Prostate gland (tissue), 2 donors: ENCODE data around the gene TBCK. TPM values are rescaled to one million over a fixed set of nuclear protein-coding genes. Genes with fewer than 3 reads are reported as not detected.

ENCODE experiments used
- DNase-seq: peaks from one replicate; pipeline ENCODE4 v3.0.0-alpha.2; 2019; ENCODE audit warnings: low spot score
- H3K27ac ChIP-seq, 2 donors: fragments of 200-600 bp; sonication (generic); 2 replicates each; pipeline ENCODE4 v1.5.1; 2017 to 2019
- H3K27me3 ChIP-seq: fragments of 200-600 bp; sonication (generic); replicated peaks from 2 replicates; pipeline ENCODE4 v1.5.1; 2019; ENCODE audit not compliant: insufficient read depth
- H3K36me3 ChIP-seq, 2 donors: fragments of 200-600 bp; sonication (generic); 1 replicate in 1 of 2; 2 replicates in 1 of 2; pipeline versions ENCODE4 v1.5.1 to v1.8.1; 2017 to 2019
- H3K4me1 ChIP-seq: fragments of 200-600 bp; sonication (generic); replicated peaks from 2 replicates; pipeline ENCODE4 v1.5.1; 2019
- H3K4me3 ChIP-seq, 2 donors: fragments of 200-600 bp; sonication (generic); 2 replicates each; pipeline ENCODE4 v1.5.1; 2017 to 2019
- H3K9me3 ChIP-seq: fragments of 200-600 bp; sonication (generic); 2 replicates; pipeline ENCODE4 v1.5.1; 2017
- POLR2A ChIP-seq: fragments of 450-650 bp; IDR thresholded peaks from one replicate; pipeline ENCODE4 v1.6.1; 2016; ENCODE audit warnings: antibody characterized with exemption, mild to moderate bottlenecking
- POLR2AphosphoS5 ChIP-seq: sonication (generic); formaldehyde crosslinking; IDR thresholded peaks from one replicate; pipeline ENCODE4 v1.6.1; 2017; ENCODE audit warnings: antibody characterized with exemption
- WGBS: methylation state at CpG from one replicate; pipeline ENCODE4 v1.1.5; 2018; 5-methylcytosine and 5-hydroxymethylcytosine counted together
- intact Hi-C: fragments of 100-400 bp; cut with DNase I; formaldehyde crosslinking; loops from one replicate; pipeline ENCODE4 v1.14.2; 2022
- total RNA-seq, 2 donors: library from RNA; depleted of rRNA; stranded (reverse); fragments of >200 nt; gene quantifications; one replicate each; pipeline ENCODE4 v1.1.0, GENCODE V29; 2016
- TF ChIP-seq, protein P1 (sequence below), 4 experiments: fragments of 200-600 bp in 2 of 4; fragments of 450-650 bp in 2 of 4; sonication (generic) in 2 of 4; IDR thresholded peaks; 1 replicate in 3 of 4; 2 replicates in 1 of 4; pipeline ENCODE4 v1.5.1; 2016 to 2019; ENCODE audit warnings: antibody characterized with exemption in 4 of 4, mild to moderate bottlenecking in 2 of 4, moderate library complexity in 2 of 4

The TBCK gene
- total RNA-seq, 2 donors from 2014 or later, result 29.8 to 32.3 TPM

DNA sequence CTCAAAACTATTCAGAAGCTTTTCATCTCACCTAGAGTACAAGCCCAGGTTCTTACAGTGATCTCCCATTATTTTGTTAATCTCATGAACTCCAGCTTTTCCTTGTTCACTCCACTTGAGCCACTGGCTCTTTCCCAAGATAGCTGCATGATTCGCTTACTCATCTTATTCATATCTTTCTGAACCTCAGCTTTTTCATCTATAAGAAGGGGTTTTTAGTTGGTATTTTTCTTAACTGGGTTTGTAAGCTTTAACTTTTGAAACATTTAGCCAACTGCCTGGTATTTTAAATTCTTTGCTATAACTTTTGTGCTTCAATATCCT is 28.6 kb upstream of the TBCK start:
- Histone ChIP-seq H3K9me3 (no peaks in the 10 kb centered on the region), H3K36me3 (no peaks in the 10 kb centered on the region), H3K4me1 (no peaks in the 10 kb centered on the region), H3K4me3 (no peak overlapping the region), H3K27me3 (no peaks in the 10 kb centered on the region), H3K27ac (no peak overlapping the region)
- DNase-seq, result no peak
- 92% methylated on average over 1 of the region's 1 CpG for WGBS
- intact Hi-C loops, result no loop called here
- TF ChIP-seq, protein P1, sequence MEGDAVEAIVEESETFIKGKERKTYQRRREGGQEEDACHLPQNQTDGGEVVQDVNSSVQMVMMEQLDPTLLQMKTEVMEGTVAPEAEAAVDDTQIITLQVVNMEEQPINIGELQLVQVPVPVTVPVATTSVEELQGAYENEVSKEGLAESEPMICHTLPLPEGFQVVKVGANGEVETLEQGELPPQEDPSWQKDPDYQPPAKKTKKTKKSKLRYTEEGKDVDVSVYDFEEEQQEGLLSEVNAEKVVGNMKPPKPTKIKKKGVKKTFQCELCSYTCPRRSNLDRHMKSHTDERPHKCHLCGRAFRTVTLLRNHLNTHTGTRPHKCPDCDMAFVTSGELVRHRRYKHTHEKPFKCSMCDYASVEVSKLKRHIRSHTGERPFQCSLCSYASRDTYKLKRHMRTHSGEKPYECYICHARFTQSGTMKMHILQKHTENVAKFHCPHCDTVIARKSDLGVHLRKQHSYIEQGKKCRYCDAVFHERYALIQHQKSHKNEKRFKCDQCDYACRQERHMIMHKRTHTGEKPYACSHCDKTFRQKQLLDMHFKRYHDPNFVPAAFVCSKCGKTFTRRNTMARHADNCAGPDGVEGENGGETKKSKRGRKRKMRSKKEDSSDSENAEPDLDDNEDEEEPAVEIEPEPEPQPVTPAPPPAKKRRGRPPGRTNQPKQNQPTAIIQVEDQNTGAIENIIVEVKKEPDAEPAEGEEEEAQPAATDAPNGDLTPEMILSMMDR (IDR thresholded peaks at IDR 0.05), result no peak
- TF ChIP-seq POLR2A (no peak), POLR2AphosphoS5 (no peak)

DNA sequence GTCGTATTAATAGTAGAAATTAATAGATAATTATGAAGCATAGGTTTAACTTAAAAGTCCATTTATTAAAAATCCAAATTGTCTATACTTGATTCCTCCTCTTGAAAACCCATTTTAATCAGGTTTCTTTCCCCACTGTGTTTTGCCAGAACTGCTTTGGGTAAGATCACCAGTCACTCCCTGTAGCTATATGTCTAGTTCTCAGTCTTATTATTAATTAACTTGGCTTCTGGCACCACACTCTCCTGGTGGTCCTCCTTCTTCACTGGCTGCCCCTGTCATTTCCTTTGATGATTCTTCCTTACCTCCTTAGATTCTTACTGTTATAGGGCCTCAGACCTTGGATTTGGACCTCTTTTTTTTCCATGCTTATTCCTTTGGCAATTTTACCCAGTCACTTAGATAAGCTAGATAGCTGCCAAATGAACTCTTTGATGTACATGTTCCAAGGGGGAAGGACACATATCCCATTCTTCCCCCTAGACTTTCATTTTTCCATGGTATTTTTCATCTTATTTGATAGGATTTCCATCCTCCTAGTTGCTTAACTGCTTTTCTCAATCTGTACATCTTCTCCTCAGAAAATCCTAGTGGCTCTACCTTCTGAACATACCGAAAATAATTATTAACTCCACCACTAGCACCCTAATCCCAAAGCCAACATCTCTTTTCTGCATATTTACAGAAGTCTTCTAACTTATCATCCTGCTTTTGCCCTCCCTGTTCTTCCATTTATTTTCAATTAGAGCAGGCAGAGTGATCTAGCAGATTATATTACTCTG is 28.0 kb upstream of the TBCK start:
- 97% methylated on average over 2 of the region's 2 CpGs for WGBS
- no peaks in the 10 kb centered on the region for H3K27me3 ChIP-seq
- H3K36me3 ChIP-seq, result no peaks in the 10 kb centered on the region
- TF ChIP-seq POLR2AphosphoS5 (no peak), POLR2A (no peak)
- TF ChIP-seq, protein P1 (IDR thresholded peaks at IDR 0.05), result no peak
- no peaks in the 10 kb centered on the region for H3K9me3 ChIP-seq
- no peaks in the 10 kb centered on the region for H3K4me1 ChIP-seq
- no peak for DNase-seq
- no peak overlapping the region for H3K4me3 ChIP-seq
- H3K27ac ChIP-seq, result no peak overlapping the region
- intact Hi-C loops, result no loop called here

DNA sequence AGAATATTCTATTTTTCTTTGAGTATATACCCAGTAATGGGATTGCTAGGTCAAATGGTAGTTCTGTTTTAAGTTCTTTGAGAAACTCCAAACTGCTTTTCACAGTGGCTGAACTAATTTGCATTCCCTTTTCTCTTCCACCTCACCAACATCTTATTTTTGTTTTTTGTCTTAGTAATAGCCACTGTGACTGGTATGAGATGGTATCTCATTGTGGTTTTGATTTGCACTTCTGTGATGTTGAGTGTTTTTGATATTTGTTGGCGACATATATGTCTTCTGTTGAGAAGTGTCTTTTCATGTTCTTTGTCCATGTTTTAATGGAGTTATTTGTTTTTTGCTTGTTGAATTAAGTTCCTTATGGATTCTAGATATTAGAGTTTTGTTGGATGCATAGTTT is 24.8 kb upstream of the TBCK start:
- Histone ChIP-seq H3K27me3 (no peaks in the 10 kb centered on the region), H3K9me3 (no peaks in the 10 kb centered on the region), H3K4me3 (no peak overlapping the region), H3K27ac (no peak overlapping the region), H3K4me1 (no peaks in the 10 kb centered on the region), H3K36me3 (peaks cover 0 to 7% of the 10 kb centered on the region in 2 donors)
- TF ChIP-seq POLR2AphosphoS5 (no peak), POLR2A (no peak)
- TF ChIP-seq, protein P1 (IDR thresholded peaks at IDR 0.05), result no peak
- WGBS, result 95% methylated on average over 1 of the region's 1 CpG
- no peak for DNase-seq
- intact Hi-C loops, result no loop called here

DNA sequence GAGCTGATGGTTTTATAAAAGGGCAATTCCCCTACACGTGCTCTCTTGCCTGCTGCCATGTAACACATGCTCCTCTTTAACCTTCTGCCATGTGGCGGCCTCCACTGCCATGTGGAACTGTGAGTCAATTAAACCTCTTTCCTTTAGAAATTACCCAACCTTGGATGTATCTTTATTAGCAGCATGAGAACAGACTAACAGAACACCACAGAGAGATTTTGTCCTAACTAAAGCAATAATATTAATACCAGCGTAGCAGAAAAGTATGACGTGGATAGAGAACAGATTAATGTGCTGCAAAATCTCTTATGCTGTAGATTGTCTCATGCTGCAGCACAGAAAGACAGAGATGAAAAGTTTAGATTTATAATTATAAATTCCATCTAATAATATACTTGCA is 23.4 kb upstream of the TBCK start:
- intact Hi-C loops, result no loop called here
- Histone ChIP-seq H3K27ac (no peak overlapping the region), H3K36me3 (peaks cover 0 to 7% of the 10 kb centered on the region in 2 donors), H3K27me3 (no peaks in the 10 kb centered on the region), H3K9me3 (no peaks in the 10 kb centered on the region), H3K4me3 (no peak overlapping the region), H3K4me1 (no peaks in the 10 kb centered on the region)
- no peak for DNase-seq
- TF ChIP-seq, protein P1 (IDR thresholded peaks at IDR 0.05), result no peak
- no peak for TF ChIP-seq POLR2AphosphoS5
- TF ChIP-seq POLR2A, result no peak
- 91% methylated on average over 4 of the region's 4 CpGs for WGBS

DNA sequence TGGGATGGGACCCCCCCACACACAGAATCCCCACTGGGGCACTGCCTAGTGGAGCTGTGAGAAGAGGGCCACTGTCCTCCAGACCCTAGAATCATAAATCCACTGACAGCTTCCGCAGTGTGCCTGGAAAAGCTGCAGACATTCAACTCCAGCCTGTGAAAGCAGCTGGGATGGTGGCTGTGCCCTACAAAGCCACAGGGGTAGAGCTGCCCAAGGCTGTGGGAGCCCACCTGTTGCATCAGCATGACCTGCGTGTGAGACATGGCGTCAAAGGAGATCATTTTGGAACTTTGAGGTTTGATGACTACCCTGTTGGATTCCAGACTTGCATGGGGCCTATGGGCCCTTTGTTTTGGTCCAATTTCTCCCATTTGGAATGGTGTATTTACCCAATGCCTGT is 22.7 kb upstream of the TBCK start:
- Histone ChIP-seq H3K4me3 (no peak overlapping the region), H3K36me3 (peaks cover 0 to 11% of the 10 kb centered on the region in 2 donors), H3K4me1 (no peaks in the 10 kb centered on the region), H3K27ac (no peak overlapping the region), H3K27me3 (no peaks in the 10 kb centered on the region), H3K9me3 (no peaks in the 10 kb centered on the region)
- 100% methylated on average over 2 of the region's 3 CpGs for WGBS
- intact Hi-C loops, result no loop called here
- TF ChIP-seq, protein P1 (IDR thresholded peaks at IDR 0.05), result no peak
- TF ChIP-seq POLR2AphosphoS5, result no peak
- TF ChIP-seq POLR2A, result no peak
- no peak for DNase-seq
